Common myeloid progenitor, CD34-positive (primary cell): ENCODE measurements around the gene ARL6.

Experiments
- CTCF ChIA-PET: fragments of 350-600 bp; sonication (Branson Sonifier 250); formaldehyde crosslinking; loops from one replicate; lab custom pipeline; 2021; ENCODE audit warnings: antibody characterized with exemption; lab: Charles Lee
- POLR2A ChIA-PET: fragments of 350-600 bp; sonication (Branson Sonifier 250); formaldehyde crosslinking; loops from one replicate; lab custom pipeline; 2021; ENCODE audit warnings: antibody characterized with exemption; lab: Charles Lee
- DNase-seq, 3 donors: peaks; one replicate each; pipeline versions ENCODE4 v3.0.0 to v3.0.0-alpha.2; 2013
- H3K27ac ChIP-seq, 2 experiments: 1 replicate in 1 of 2; 2 replicates in 1 of 2; pipeline ENCODE4 v1.7.0; 2013; ENCODE audit warnings: inconsistent platforms in 2 of 2, low read length in 2 of 2, mild to moderate bottlenecking in 2 of 2, low read depth in 1 of 2, moderate library complexity in 1 of 2; ENCODE audit not compliant: severe bottlenecking in 2 of 2, insufficient read depth in 1 of 2, poor library complexity in 1 of 2
- H3K27me3 ChIP-seq, 5 experiments: replicated peaks in 2 of 5; 1 replicate in 3 of 5; 2 replicates in 2 of 5; pipeline versions ENCODE4 v1.6.1 to v1.7.0; 2013; ENCODE audit warnings: low read length in 4 of 5, mild to moderate bottlenecking in 2 of 5, moderate library complexity in 2 of 5, inconsistent platforms in 1 of 5; ENCODE audit not compliant: insufficient read depth in 5 of 5, control insufficient read depth in 4 of 5
- H3K36me3 ChIP-seq, 4 experiments: 1 replicate in 2 of 4; 2 replicates in 2 of 4; pipeline versions ENCODE4 v1.6.1 to v1.7.0; 2013; ENCODE audit warnings: low read length in 3 of 4, control low read depth in 1 of 4, mild to moderate bottlenecking in 1 of 4; ENCODE audit not compliant: control insufficient read depth in 4 of 4, insufficient read depth in 4 of 4
- H3K4me1 ChIP-seq, 4 experiments: 1 replicate in 3 of 4; 2 replicates in 1 of 4; pipeline versions ENCODE4 v1.6.1 to v1.7.1; 2013; ENCODE audit warnings: low read length in 3 of 4, mild to moderate bottlenecking in 3 of 4, control low read depth in 1 of 4, inconsistent platforms in 1 of 4, moderate library complexity in 1 of 4; ENCODE audit not compliant: control insufficient read depth in 4 of 4, insufficient read depth in 4 of 4; ENCODE audit errors: control extremely low read depth in 1 of 4
- H3K4me3 ChIP-seq, 7 experiments: 1 replicate in 4 of 7; 2 replicates in 3 of 7; pipeline versions ENCODE4 v1.5.1 to v1.7.0; 2013; ENCODE audit warnings: mild to moderate bottlenecking in 7 of 7, low read length in 6 of 7, moderate library complexity in 6 of 7, inconsistent platforms in 2 of 7, low read depth in 2 of 7, control low read depth in 1 of 7; ENCODE audit not compliant: insufficient read depth in 4 of 7, control insufficient read depth in 1 of 7; ENCODE audit errors: extremely low read depth in 1 of 7
- H3K9me3 ChIP-seq, 5 experiments: 1 replicate in 4 of 5; 2 replicates in 1 of 5; pipeline versions ENCODE4 v1.6.1 to v1.7.1; 2013; ENCODE audit warnings: low read length in 4 of 5, mild to moderate bottlenecking in 2 of 5, inconsistent platforms in 1 of 5, low read depth in 1 of 5, moderate library complexity in 1 of 5; ENCODE audit not compliant: control insufficient read depth in 4 of 5, insufficient read depth in 2 of 5; ENCODE audit errors: control extremely low read depth in 1 of 5
- WGBS: methylation state at CpG from one replicate; pipeline ENCODE4 v1.1.5; 2013; ENCODE audit not compliant: insufficient coverage; 5-methylcytosine and 5-hydroxymethylcytosine counted together

Gene ARL6

DNA sequence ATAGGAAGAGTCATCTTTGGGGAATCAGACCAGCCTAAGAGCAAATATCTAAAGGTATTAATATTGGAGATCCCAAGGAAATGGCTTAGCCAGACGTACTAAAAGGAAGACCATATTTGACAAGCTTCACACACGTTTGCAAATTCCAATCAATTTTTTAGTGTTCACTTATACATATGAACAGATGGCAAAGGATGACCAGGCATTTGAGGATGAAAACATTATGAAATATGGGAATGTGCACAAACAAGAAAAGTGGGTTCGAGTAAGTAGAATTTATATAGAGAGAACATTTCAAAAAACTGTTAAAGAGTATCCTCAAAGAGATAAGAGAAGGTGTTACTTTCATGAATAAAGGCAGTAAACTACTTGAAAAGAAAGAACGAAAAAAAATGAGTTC lies 31.4 kb downstream of the ARL6 start:
- POLR2A ChIA-PET, result no interaction called here
- Histone ChIP-seq H3K4me1 (no peaks in the 10 kb centered on the region), H3K27ac (no peak overlapping the region), H3K9me3 (no peaks in the 10 kb centered on the region), H3K36me3 (no peaks in the 10 kb centered on the region), H3K4me3 (no peak overlapping the region), H3K27me3 (no peaks in the 10 kb centered on the region)
- 92% methylated on average over 4 of the region's 4 CpGs for WGBS
- CTCF ChIA-PET, result interaction anchor here (1.1 to 3.8 kb wide), 3 partner anchors 129 to 228 kb away, joined by 3 to 60 read pairs (median 4); no protein-coding TSS in a partner anchor
- no peak for DNase-seq

DNA sequence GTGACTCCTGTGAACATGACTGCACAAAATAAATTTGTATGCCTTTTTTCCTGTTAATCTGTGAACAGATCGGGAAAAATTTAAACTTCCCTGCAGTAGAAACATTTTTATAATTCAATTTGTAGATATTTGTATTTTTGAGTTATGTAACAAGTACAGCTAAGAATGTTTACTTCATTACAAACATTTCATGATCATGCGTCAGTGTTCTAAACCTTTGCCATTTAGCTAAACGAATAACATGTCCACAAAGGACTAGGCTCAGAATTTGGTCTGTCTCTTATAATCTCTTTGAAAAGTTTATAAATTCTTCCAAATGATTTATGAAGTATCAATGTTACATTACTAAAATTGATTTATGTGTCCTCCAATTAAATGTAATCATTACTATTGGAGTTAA lies 39.9 kb downstream of the ARL6 start:
- Histone ChIP-seq H3K27me3 (no peaks in the 10 kb centered on the region), H3K27ac (no peak overlapping the region), H3K9me3 (no peaks in the 10 kb centered on the region), H3K36me3 (no peaks in the 10 kb centered on the region), H3K4me3 (no peak overlapping the region), H3K4me1 (no peaks in the 10 kb centered on the region)
- ChIA-PET POLR2A (no interaction called here), CTCF (interaction anchor here (1.2 to 2.0 kb wide), 3 partner anchors 10 to 216 kb away, joined by 3 to 9 read pairs (median 6); partner anchors contain the start of gene CRYBG3)
- 100% methylated on average over 2 of the region's 3 CpGs for WGBS
- no peak for DNase-seq

DNA sequence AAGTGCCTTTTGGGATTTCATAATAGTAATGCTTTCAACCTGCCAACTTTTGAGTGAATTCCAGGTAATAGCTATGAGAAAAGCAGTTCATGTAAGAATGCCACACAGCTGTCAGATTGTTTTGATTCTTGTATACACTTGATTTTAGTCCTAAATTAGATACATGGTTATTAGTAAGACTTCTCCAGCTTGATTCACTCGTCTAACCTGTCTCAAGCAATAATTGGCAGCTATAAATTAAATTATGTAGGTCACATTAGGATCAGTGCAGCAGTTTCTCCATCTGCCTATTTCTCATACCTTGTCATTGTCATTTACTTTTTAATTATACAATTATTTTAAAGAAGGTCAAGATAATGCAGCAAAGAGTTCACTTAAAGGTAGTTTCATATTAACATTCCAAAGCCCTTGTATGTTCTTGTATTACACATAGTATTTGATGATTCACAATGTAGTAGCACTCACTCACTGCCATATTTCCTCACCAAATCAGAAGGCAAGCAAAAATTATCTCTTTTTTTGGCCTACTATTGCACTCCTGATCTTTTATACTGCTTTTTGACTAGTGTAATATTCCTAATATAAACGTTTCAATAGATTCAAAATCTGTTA lies 46.3 kb downstream of the ARL6 start:
- ChIA-PET CTCF (interaction anchor here (1.0 to 1.5 kb wide), 3 partner anchors 17 to 210 kb away, joined by 3 to 4 read pairs (median 4); no protein-coding TSS in a partner anchor), POLR2A (interaction anchor here (0.5 kb wide), 1 partner anchor 113 kb away, joined by 3 read pairs; no protein-coding TSS in a partner anchor)
- Histone ChIP-seq H3K4me3 (no peak overlapping the region), H3K9me3 (no peaks in the 10 kb centered on the region), H3K4me1 (no peaks in the 10 kb centered on the region), H3K27ac (no peak overlapping the region), H3K36me3 (no peaks in the 10 kb centered on the region), H3K27me3 (no peaks in the 10 kb centered on the region)
- DNase-seq, result no peak
- no CpG with 5 or more reads among the region's 2 CpGs for WGBS

DNA sequence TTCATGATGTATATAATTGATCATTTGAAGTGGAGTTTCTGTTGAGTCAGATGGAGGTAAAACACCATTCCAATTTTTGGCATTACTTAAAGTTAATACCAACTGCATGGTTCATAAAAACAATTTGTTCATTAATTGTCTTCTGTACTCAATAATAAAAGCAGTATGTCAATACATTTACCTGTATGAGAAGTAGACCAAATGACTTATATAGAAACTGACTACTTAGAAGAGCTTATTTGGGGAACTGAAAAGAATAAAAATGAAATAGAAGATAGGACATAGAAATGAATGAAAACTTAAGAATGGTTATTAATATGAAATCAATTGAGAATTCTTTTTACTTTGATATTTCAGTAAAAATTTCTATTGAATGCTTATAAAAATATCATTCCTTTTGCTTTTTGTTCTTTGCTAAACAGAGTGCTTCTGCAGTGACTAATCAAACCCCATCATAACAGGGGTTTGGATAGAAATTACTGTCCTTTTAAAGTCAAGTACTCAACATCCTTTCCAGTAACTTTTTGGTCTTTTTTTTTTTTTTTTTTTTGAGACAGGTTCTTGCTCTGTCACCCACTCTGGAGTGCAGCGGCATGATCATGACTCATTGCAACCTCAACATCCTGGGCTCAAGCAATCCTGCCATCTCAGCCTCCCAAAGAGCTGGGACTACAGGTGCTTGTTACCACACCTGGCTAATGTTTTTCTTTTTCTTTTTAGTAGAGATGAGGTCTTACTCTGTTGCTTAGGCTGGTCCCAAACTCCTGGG lies 50.8 kb downstream of the ARL6 start:
- Histone ChIP-seq H3K9me3 (no peaks in the 10 kb centered on the region), H3K36me3 (no peaks in the 10 kb centered on the region), H3K27me3 (peaks cover 0 to 6% (median 0%) of the 10 kb centered on the region in 5 experiments), H3K27ac (no peak overlapping the region), H3K4me1 (no peaks in the 10 kb centered on the region), H3K4me3 (no peak overlapping the region)
- peak in 2 of 3 donors; percentile 36 to 57 for DNase-seq
- no CpG with 5 or more reads among the region's 1 CpG for WGBS
- POLR2A ChIA-PET, result no interaction called here
- CTCF ChIA-PET, result no interaction called here

DNA sequence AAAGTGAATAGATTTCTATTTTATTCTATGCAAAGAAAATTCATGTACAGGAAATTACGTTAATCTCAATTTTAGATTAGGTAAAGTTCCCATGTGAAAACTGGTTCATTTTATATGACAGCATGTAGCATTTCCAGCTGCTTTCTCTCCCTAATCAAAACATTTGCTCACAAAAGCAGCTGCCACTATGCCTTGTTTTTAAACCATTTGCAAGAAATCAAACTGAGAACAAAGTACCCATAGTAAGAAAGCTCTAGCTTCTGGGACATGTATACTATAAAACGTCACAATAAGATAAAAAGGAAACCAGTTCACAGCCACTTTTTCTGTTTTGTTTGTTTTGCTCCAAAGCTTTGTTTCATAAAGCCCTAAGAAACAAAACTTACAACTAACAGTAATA lies 52.3 kb downstream of the ARL6 start:
- WGBS, result 100% methylated on average over 1 of the region's 2 CpGs
- DNase-seq, result no peak
- H3K9me3 ChIP-seq, result no peaks in the 10 kb centered on the region
- CTCF ChIA-PET, result interaction anchor here (1.0 to 1.7 kb wide), 2 partner anchors 24 to 205 kb away, joined by 3 to 7 read pairs; no protein-coding TSS in a partner anchor
- H3K27me3 ChIP-seq, result peaks cover 0 to 6% (median 4%) of the 10 kb centered on the region in 5 experiments
- no peak overlapping the region for H3K4me3 ChIP-seq
- H3K36me3 ChIP-seq, result no peaks in the 10 kb centered on the region
- POLR2A ChIA-PET, result interaction anchor here (0.7 kb wide), 1 partner anchor 13 kb away, joined by 3 read pairs; no protein-coding TSS in a partner anchor
- no peak overlapping the region for H3K27ac ChIP-seq
- peaks cover 0 to 10% (median 7%) of the 10 kb centered on the region in 4 experiments for H3K4me1 ChIP-seq

DNA sequence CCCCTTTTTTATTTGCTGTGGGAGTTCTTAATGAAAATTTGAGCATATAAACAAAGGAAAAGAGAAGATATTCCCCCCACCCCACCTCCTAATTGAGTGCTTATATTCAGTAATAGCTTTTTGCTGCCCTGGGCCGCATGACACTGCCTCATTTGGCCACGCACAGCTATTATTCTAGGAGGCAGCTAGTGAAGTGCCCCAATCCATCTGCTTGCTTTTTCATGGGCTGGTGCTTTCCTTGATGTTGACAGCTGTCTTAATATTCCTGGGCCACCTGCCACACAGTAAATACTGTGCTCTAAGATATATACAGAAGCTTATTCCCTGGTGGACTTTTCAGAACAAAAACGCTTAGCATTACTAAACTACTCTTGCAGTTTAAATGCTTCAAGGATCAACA lies 53.4 kb downstream of the ARL6 start:
- Histone ChIP-seq H3K27ac (no peak overlapping the region), H3K4me1 (peaks cover 0 to 21% (median 16%) of the 10 kb centered on the region in 4 experiments), H3K4me3 (no peak overlapping the region), H3K27me3 (peaks cover 0 to 13% (median 10%) of the 10 kb centered on the region in 5 experiments), H3K9me3 (no peaks in the 10 kb centered on the region), H3K36me3 (no peaks in the 10 kb centered on the region)
- CTCF ChIA-PET, result no interaction called here
- DNase-seq, result no peak
- 85% methylated on average over 2 of the region's 3 CpGs for WGBS
- POLR2A ChIA-PET, result no interaction called here
